Upper lobe of right lung (tissue), 1 donor: ENCODE data around the gene SPSB1. TPM values are rescaled to one million over a fixed set of nuclear protein-coding genes. Genes with fewer than 3 reads are reported as not detected.

Experiments
- ATAC-seq: fragments of 200-7000 bp; cut with Tn5 transposase; one replicate; pipeline ENCODE4 v1.9.1; 2020; ENCODE audit warnings: mild to moderate bottlenecking, moderate library complexity
- DNase-seq: peaks from one replicate; pipeline ENCODE4 v3.0.0-alpha.2; 2020
- H3K27ac ChIP-seq: fragments of 200-600 bp; one replicate; pipeline ENCODE4 v1.8.0; 2022
- H3K27me3 ChIP-seq: fragments of 200-600 bp; one replicate; pipeline ENCODE4 v1.8.0; 2022; ENCODE audit warnings: mild to moderate bottlenecking
- H3K36me3 ChIP-seq: fragments of 200-600 bp; one replicate; pipeline ENCODE4 v1.8.0; 2022
- H3K4me1 ChIP-seq: fragments of 200-600 bp; one replicate; pipeline ENCODE4 v1.8.0; 2022
- H3K4me3 ChIP-seq: fragments of 200-600 bp; one replicate; pipeline ENCODE4 v1.8.0; 2022; ENCODE audit warnings: mild to moderate bottlenecking
- H3K9me3 ChIP-seq: fragments of 200-600 bp; one replicate; pipeline ENCODE4 v1.8.0; 2022
- CTCF ChIP-seq: fragments of 200-600 bp; IDR thresholded peaks from one replicate; pipeline ENCODE4 v1.8.0; 2022; ENCODE audit warnings: antibody characterized with exemption
- intact Hi-C: fragments of 100-400 bp; cut with DNase I; formaldehyde crosslinking; loops from one replicate; pipeline ENCODE4 v1.11.0; 2022
- total RNA-seq: library from RNA; stranded (reverse); fragmentation: NEBNext Ultra II Directional; extraction: Animal tissue kit (Norgen Biotek cat#: 25700); gene quantifications from one replicate; pipeline ENCODE4 v1.2.1, GENCODE V29; 2021
- donor health status: DM: no; HTN: yes; CAD: no; lungs with severe emphysema.

SPSB1 gene
- total RNA-seq, 1 donor from 2014 or later = 29.0 TPM

DNA sequence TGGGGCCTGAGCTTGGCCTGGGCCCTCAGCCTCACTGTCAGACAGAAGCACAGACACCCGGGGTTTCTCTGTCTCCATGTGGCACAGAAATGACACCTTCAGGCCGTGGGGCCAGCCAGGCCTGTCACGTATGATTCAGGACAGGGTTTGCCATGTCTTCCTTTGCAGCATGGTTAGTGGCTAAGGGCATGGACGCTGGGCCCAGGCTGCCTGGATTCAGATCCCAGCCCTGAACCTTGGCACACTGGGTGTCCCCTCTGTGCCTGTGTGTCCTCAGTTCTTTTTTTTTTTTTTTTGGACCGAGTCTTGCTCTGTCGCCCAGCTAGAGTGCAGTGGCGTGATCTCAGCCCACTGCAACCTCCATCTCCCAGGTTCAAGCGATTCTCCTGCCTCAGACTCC, 73.6 kb downstream of the SPSB1 start:
- ATAC-seq (no peak), DNase-seq (no peak)
- H3K27ac ChIP-seq = no peak overlapping the region
- intact Hi-C loops = no loop called here
- peaks cover 15% of the 10 kb centered on the region for H3K36me3 ChIP-seq
- H3K27me3 ChIP-seq = no peaks in the 10 kb centered on the region
- H3K9me3 ChIP-seq = no peaks in the 10 kb centered on the region
- H3K4me3 ChIP-seq = no peak overlapping the region
- peaks cover 6% of the 10 kb centered on the region for H3K4me1 ChIP-seq
- no peak for TF ChIP-seq CTCF

DNA sequence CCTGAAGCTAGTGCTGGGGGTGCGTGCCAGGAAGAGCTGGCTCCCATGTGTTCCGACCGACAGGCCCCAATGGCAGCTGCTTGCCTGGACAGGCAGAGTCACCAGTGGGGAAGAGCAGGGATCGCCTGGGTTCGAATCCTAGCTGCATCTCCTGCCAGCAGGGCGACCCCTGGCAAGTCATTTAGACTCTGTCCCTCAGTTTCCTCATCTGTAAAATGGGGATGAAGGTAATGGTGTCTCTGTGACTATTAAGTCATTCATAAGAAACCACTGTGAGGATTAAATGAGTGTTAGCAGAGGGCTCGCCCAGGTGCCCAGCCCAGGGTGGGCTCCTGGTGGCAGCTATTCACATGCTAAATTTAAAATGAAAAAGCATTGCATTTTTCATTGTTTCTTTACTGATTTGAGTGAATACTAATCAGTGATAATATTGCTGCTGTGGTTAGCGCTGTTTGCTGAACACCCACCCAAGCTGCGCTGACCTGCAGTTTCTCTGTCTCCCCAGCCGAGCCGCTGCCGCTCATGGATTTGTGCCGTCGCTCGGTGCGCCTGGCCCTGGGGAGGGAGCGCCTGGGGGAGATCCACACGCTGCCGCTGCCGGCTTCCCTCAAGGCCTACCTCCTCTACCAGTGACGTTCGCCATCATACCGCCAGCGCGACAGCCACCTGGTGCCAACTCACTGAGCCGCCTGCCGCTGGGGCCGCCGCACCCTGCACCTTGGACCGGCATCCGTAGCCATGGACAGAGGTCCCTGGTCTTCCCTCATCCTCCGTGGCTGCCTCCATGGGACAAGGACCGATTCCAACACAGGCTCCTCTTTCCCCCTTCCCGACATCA, 74.5 kb downstream of the SPSB1 start:
- H3K9me3 ChIP-seq = no peaks in the 10 kb centered on the region
- no peak overlapping the region for H3K4me3 ChIP-seq
- peaks cover 15% of the 10 kb centered on the region for H3K36me3 ChIP-seq
- ATAC-seq (no peak), DNase-seq (no peak)
- no peak for TF ChIP-seq CTCF
- intact Hi-C loops = no loop called here
- H3K27ac ChIP-seq = no peak overlapping the region
- H3K27me3 ChIP-seq = no peaks in the 10 kb centered on the region
- peaks cover 6% of the 10 kb centered on the region for H3K4me1 ChIP-seq

- Histone ChIP-seq H3K27ac (no peak overlapping the region), H3K4me1 (peaks cover 6% of the 10 kb centered on the region), H3K9me3 (no peaks in the 10 kb centered on the region), H3K27me3 (no peaks in the 10 kb centered on the region), H3K4me3 (no peak overlapping the region), H3K36me3 (peaks cover 15% of the 10 kb centered on the region)
- DNase-seq (no peak), ATAC-seq (no peak)
- no peak for TF ChIP-seq CTCF
- intact Hi-C loops = no loop called here
Measured at GRCh38 chr1:9367806-9368205, 75.1 kb downstream of the SPSB1 start.

GRCh38 chr1:9368356-9368755, 75.7 kb downstream of the SPSB1 start:
- Histone ChIP-seq H3K27ac (no peak overlapping the region), H3K4me3 (no peak overlapping the region), H3K36me3 (peaks cover 15% of the 10 kb centered on the region), H3K4me1 (peaks cover 8% of the 10 kb centered on the region), H3K27me3 (no peaks in the 10 kb centered on the region), H3K9me3 (no peaks in the 10 kb centered on the region)
- TF ChIP-seq CTCF = no peak
- intact Hi-C loops = no loop called here
- ATAC-seq (no peak), DNase-seq (no peak)

DNA sequence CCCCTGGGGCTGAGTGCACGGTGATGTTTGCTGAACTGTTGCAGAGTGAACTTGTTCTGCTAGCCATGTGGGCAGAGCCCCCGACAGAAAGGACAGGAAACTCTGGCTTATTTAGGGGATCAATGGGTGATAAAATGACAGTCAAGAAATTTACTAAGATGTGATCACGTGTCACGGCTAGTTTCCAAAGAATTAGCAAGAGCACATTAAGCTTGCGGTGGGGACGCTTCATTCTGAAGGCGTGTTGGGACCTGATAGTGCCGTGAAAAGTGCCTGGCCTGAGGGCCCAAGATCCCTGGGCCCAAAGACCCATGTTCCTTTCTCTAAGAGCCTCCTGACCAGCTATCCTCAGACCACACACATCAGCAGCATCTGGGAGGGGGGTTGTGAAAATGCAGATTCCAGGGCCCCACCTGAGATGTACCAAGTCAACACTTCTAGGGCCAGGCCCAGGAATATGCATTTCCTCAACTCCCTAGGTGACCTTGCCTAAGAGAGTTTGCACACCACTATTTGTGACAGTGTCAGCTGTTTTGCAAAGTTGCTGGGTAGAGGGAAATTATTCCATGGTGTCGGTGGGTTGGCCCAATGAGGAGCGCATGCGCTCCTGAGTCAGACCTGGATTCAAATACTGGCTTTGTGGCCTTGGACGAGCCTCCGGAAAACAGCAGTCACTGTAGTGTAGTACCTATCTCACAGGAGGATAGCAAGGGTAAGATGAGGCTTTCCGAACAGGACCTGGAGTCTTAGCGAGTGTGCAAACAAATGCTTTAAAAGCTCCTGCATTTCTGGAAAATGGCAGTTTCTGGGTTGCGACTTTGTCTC, 77.5 kb downstream of the SPSB1 start:
- H3K4me1 ChIP-seq = peaks cover 17% of the 10 kb centered on the region
- intact Hi-C loops = loop anchor here (5.0 kb wide), 1 partner anchor 37 kb away; no protein-coding TSS in a partner anchor
- H3K4me3 ChIP-seq = no peak overlapping the region
- H3K27ac ChIP-seq = no peak overlapping the region
- DNase-seq = no peak
- H3K36me3 ChIP-seq = peaks cover 15% of the 10 kb centered on the region
- ATAC-seq = no peak
- no peak for TF ChIP-seq CTCF
- H3K27me3 ChIP-seq = no peaks in the 10 kb centered on the region
- H3K9me3 ChIP-seq = no peaks in the 10 kb centered on the region
